Right kidney (tissue), 9 donors: ENCODE measurements around the gene PAQR7.

Experiments used
- DNase-seq: peaks from one replicate; pipeline ENCODE4 v3.0.0-alpha.2; 2016
- long read RNA-seq, 8 donors: transcript quantifications; one replicate each; lab custom pipeline, GENCODE V29; 2026

PAQR7 gene
- long read RNA-seq, donor 1, partial matches to known transcripts, result 0 of 15 reads
- long read RNA-seq, donor 1, other reads (novel, unspliced or antisense), result 11 of 15 reads
- long read RNA-seq, donor 2, partial matches to known transcripts, result 0 of 9 reads
- long read RNA-seq, donor 2, other reads (novel, unspliced or antisense), result 8 of 9 reads
- long read RNA-seq, donor 3, partial matches to known transcripts, result 0 of 7 reads
- long read RNA-seq, donor 3, other reads (novel, unspliced or antisense), result 7 of 7 reads
- long read RNA-seq, donor 4, partial matches to known transcripts, result 9 of 12 reads
- long read RNA-seq, donor 4, other reads (novel, unspliced or antisense), result 0 of 12 reads
- long read RNA-seq, donor 5, partial matches to known transcripts, result 0 of 10 reads
- long read RNA-seq, donor 5, other reads (novel, unspliced or antisense), result 6 of 10 reads
- long read RNA-seq, donor 6, partial matches to known transcripts, result 14 of 16 reads
- long read RNA-seq, donor 6, other reads (novel, unspliced or antisense), result 0 of 16 reads
- long read RNA-seq, donor 7, partial matches to known transcripts, result 12 of 16 reads
- long read RNA-seq, donor 7, other reads (novel, unspliced or antisense), result 0 of 16 reads
- long read RNA-seq, donor 8, partial matches to known transcripts, result 0 of 3 reads
- long read RNA-seq, donor 8, other reads (novel, unspliced or antisense), result 0 of 3 reads

- peak; percentile 89 for DNase-seq
Observed at GRCh38 chr1:25875154-25875855, at the start of gene PAQR7. PAQR7 (minus strand) TSS chr1:25875708; CDS start chr1:25863839, 11,869 bp downstream.

GRCh38 chr1:25924454-25924853, 48.9 kb upstream of the PAQR7 start:
- DNase-seq, result no peak

GRCh38 chr1:25922971-25923552, 47.6 kb upstream of the PAQR7 start:
- peak; percentile 85 for DNase-seq

- peak; percentile 84 for DNase-seq
Observed at GRCh38 chr1:25922056-25922970, 46.8 kb upstream of the PAQR7 start.

GRCh38 chr1:25918615-25919014, 43.1 kb upstream of the PAQR7 start:
- DNase-seq, result no peak

GRCh38 chr1:25917996-25918395, 42.5 kb upstream of the PAQR7 start:
- no peak for DNase-seq

GRCh38 chr1:25916460-25916859, 41.0 kb upstream of the PAQR7 start:
- DNase-seq, result no peak

- DNase-seq, result no peak
Observed at GRCh38 chr1:25914074-25914995, 38.8 kb upstream of the PAQR7 start.

- DNase-seq, result no peak
Observed at GRCh38 chr1:25913206-25913605, 37.7 kb upstream of the PAQR7 start.

GRCh38 chr1:25912076-25912831, 36.7 kb upstream of the PAQR7 start:
- no peak for DNase-seq

GRCh38 chr1:25911162-25911561, 35.7 kb upstream of the PAQR7 start:
- DNase-seq, result no peak

GRCh38 chr1:25909040-25909439, 33.5 kb upstream of the PAQR7 start:
- DNase-seq, result no peak

GRCh38 chr1:25908161-25908560, 32.7 kb upstream of the PAQR7 start:
- DNase-seq, result no peak

- no peak for DNase-seq
Observed at GRCh38 chr1:25907601-25908000, 32.1 kb upstream of the PAQR7 start.

GRCh38 chr1:25906644-25907300, 31.3 kb upstream of the PAQR7 start:
- peak; percentile 84 for DNase-seq

- DNase-seq, result peak; percentile 83
Observed at GRCh38 chr1:25905680-25906643, 30.5 kb upstream of the PAQR7 start, which contains the start of gene STMN1. STMN1 (minus strand) TSS chr1:25906419; CDS start chr1:25904676, 1,743 bp downstream.

- peak; percentile 70 for DNase-seq
Observed at GRCh38 chr1:25904943-25905679, 29.6 kb upstream of the PAQR7 start.
